GM06990 (cell line): ENCODE data around the gene HBM.

ENCODE experiments used
- DNase-seq: peaks from one replicate; pipeline ENCODE4 v3.0.0-alpha.2; 2011; ENCODE audit not compliant: insufficient read length; ENCODE audit errors: extremely low read depth
- H3K27me3 ChIP-seq: replicated peaks from 2 replicates; pipeline ENCODE4 v1.6.0; 2011; ENCODE audit warnings: low read length; ENCODE audit not compliant: control insufficient read depth, insufficient read depth
- H3K36me3 ChIP-seq: 2 replicates; pipeline ENCODE4 v1.5.1; 2011; ENCODE audit warnings: low read length; ENCODE audit not compliant: control insufficient read depth, insufficient read depth
- H3K4me3 ChIP-seq: replicated peaks from 2 replicates; pipeline ENCODE4 v1.5.1; 2011; ENCODE audit warnings: low read depth, mild to moderate bottlenecking, control low read depth, low read length
- TF ChIP-seq, protein P1 (sequence below): IDR thresholded peaks from 2 replicates; pipeline ENCODE4 v1.5.1; 2011; ENCODE audit warnings: low read length, control low read depth, mild to moderate bottlenecking, inconsistent platforms; ENCODE audit not compliant: insufficient read depth, poor library complexity, severe bottlenecking

HBM gene

DNA sequence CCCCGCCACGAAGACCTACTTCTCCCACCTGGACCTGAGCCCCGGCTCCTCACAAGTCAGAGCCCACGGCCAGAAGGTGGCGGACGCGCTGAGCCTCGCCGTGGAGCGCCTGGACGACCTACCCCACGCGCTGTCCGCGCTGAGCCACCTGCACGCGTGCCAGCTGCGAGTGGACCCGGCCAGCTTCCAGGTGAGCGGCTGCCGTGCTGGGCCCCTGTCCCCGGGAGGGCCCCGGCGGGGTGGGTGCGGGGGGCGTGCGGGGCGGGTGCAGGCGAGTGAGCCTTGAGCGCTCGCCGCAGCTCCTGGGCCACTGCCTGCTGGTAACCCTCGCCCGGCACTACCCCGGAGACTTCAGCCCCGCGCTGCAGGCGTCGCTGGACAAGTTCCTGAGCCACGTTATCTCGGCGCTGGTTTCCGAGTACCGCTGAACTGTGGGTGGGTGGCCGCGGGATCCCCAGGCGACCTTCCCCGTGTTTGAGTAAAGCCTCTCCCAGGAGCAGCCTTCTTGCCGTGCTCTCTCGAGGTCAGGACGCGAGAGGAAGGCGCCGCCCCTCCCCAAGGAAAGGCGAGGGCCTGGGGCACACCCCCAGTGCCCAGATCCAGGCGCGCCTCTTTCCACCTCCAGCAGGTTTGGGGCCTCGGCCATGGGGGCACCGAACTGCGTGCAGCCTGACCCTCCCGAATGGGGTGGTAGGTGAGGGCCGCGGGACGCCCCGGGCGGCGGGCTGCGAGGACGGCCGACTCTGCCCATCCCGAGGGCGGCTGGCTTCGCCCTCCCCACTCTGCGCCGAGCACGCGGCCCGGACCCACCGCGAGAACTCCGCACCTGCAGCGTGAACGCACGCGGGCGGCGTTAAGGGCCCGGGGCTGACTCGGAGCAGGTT, 15.1 kb downstream of the HBM start:
- Histone ChIP-seq H3K27me3 (peaks cover 2% of the 10 kb centered on the region; the same call in 1 of the 2 replicates), H3K4me3 (no peak overlapping the region), H3K36me3 (peaks cover 3% of the 10 kb centered on the region)
- TF ChIP-seq, protein P1, sequence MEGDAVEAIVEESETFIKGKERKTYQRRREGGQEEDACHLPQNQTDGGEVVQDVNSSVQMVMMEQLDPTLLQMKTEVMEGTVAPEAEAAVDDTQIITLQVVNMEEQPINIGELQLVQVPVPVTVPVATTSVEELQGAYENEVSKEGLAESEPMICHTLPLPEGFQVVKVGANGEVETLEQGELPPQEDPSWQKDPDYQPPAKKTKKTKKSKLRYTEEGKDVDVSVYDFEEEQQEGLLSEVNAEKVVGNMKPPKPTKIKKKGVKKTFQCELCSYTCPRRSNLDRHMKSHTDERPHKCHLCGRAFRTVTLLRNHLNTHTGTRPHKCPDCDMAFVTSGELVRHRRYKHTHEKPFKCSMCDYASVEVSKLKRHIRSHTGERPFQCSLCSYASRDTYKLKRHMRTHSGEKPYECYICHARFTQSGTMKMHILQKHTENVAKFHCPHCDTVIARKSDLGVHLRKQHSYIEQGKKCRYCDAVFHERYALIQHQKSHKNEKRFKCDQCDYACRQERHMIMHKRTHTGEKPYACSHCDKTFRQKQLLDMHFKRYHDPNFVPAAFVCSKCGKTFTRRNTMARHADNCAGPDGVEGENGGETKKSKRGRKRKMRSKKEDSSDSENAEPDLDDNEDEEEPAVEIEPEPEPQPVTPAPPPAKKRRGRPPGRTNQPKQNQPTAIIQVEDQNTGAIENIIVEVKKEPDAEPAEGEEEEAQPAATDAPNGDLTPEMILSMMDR: no peak
- peak; percentile 85 for DNase-seq

DNA sequence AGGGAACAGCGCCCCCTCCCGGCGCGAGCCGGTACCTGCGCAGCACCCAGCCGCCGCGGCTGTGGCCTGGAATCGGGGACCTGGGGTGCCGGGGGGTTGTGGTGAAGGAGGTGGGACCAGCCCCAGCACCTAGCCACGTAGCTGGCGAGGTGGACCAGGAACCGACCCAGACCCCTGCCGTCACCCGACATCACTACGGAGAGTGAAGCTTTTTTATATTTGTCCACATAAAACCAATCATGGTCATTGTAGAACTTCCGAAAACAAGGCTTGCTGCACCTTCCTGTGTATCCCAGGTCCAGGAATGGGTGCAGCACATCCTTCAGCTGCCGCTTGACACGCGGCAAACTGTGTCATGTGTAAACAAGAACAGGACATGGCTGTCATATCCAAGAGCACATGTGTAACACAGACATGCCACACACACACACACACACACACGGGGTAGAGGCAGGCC, 15.8 kb downstream of the HBM start:
- no peak for DNase-seq
- Histone ChIP-seq H3K27me3 (peaks cover 2% of the 10 kb centered on the region; the same call in 1 of the 2 replicates), H3K36me3 (peaks cover 3% of the 10 kb centered on the region), H3K4me3 (no peak overlapping the region)
- TF ChIP-seq, protein P1: peak; percentile 84

DNA sequence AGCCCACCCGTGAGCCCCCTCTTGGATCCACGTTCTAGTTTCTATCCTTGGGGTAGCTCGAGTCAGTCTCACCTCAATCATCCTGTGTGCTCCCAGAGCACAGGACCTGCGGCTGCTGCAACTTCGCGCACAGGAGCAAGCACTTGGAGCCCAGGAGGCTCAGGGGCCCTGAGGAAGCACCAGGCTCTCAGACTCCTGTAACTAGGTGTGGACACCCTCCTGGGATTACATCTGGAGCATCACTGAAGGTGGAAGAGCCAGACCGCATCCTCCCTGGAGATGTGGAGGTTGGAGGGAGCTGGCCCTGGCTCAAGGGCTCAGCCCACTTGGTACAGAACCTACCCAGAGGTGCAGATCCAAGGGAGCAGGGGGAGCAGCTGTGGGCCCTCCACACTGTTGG, 17.2 kb downstream of the HBM start:
- TF ChIP-seq, protein P1: no peak
- no peak for DNase-seq
- Histone ChIP-seq H3K36me3 (peaks cover 10% of the 10 kb centered on the region), H3K27me3 (no peaks in the 10 kb centered on the region), H3K4me3 (no peak overlapping the region)

DNA sequence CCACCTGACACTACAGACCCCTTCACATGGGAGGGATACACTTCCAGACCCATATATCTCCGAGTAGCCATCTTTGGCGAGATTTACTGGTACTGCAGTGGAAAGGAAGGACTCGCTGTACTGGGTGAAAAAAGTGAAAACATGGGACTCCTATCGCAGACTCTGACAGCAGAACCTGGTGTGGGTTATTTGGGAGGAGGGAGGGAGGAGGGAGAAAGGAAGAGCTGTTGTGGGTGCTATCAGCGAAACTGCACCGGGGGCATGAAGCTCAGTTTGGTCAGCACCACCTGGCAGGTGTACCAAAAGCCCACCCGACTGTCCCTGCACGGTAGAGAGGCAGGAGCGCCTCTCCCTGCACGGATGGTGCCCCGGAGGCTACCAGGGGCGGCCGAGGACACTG, 19.4 kb downstream of the HBM start:
- Histone ChIP-seq H3K27me3 (no peaks in the 10 kb centered on the region), H3K4me3 (no peak overlapping the region), H3K36me3 (peaks cover 25% of the 10 kb centered on the region)
- TF ChIP-seq, protein P1: no peak
- no peak for DNase-seq

DNA sequence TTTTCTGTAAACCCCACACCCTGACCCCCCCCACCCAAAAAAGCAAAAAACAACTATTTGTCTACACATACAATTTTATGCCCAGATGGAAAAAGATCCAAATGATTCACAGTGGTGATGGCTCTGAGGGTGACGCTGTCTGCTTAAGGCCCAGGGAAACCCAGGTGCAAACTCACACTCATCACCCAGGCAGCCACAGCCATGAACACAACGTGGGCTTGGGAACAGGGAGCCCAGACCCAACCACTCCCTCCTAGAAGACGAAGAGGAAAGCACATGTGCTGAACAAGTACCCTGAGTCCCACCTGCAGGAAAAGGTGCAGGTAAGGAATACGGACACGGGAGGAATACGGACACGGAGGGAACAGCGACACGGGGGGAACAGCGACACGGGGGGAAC, 19.9 kb downstream of the HBM start:
- TF ChIP-seq, protein P1: no peak
- H3K4me3 ChIP-seq: no peak overlapping the region
- no peaks in the 10 kb centered on the region for H3K27me3 ChIP-seq
- DNase-seq: no peak
- peaks cover 25% of the 10 kb centered on the region for H3K36me3 ChIP-seq
